Neural progenitor cell (in vitro differentiated cells): ENCODE results near the gene PRKCE. TPM values are rescaled to one million over a fixed set of nuclear protein-coding genes. Genes with fewer than 3 reads are reported as not detected.

Source experiments
- DNase-seq: peaks from one replicate; pipeline ENCODE4 v3.0.0-alpha.2; 2016; ENCODE audit warnings: low spot score
- H2AFZ ChIP-seq: fragments of 200-600 bp; sonication (generic); replicated peaks from 2 replicates; pipeline ENCODE4 v1.6.1; 2016; ENCODE audit warnings: antibody characterized with exemption
- H3F3A ChIP-seq: fragments of 200-600 bp; sonication (generic); 2 replicates; pipeline ENCODE4 v1.6.1; 2016; ENCODE audit warnings: antibody characterized with exemption, low read depth
- H3K27ac ChIP-seq: fragments of 200-600 bp; sonication (generic); 2 replicates; pipeline ENCODE4 v1.5.1; 2016; ENCODE audit warnings: mild to moderate bottlenecking
- H3K27me3 ChIP-seq: fragments of 200-600 bp; sonication (generic); 2 replicates; pipeline ENCODE4 v1.6.1; 2016; ENCODE audit warnings: mild to moderate bottlenecking, moderate library complexity
- H3K36me3 ChIP-seq: fragments of 200-600 bp; sonication (generic); 2 replicates; pipeline ENCODE4 v1.5.1; 2016
- H3K4me1 ChIP-seq: fragments of 200-600 bp; sonication (generic); 2 replicates; pipeline ENCODE4 v1.6.1; 2016; ENCODE audit warnings: mixed run types
- H3K4me2 ChIP-seq: fragments of 200-600 bp; sonication (generic); 2 replicates; pipeline ENCODE4 v1.6.1; 2016
- H3K4me3 ChIP-seq: fragments of 200-600 bp; sonication (generic); 2 replicates; pipeline ENCODE4 v1.5.1; 2016
- H3K79me2 ChIP-seq: fragments of 200-600 bp; sonication (generic); 2 replicates; pipeline ENCODE4 v1.6.1; 2016; ENCODE audit warnings: low read depth
- H3K9ac ChIP-seq: fragments of 200-600 bp; sonication (generic); 2 replicates; pipeline ENCODE4 v1.6.1; 2016
- H3K9me3 ChIP-seq: fragments of 200-600 bp; sonication (generic); 2 replicates; pipeline ENCODE4 v1.5.1; 2016; ENCODE audit warnings: low read depth
- H4K20me1 ChIP-seq: fragments of 200-600 bp; sonication (generic); 2 replicates; pipeline ENCODE4 v1.6.1; 2016; ENCODE audit warnings: low read depth
- H3K27ac Mint-ChIP-seq: 3 replicates; pipeline ENCODE4 v1.8.0; 2021; ENCODE audit warnings: mixed read lengths
- H3K27me3 Mint-ChIP-seq: 2 replicates; pipeline ENCODE4 v1.8.0; 2022; ENCODE audit warnings: low read depth, mild to moderate bottlenecking, inconsistent platforms, moderate library complexity, mixed read lengths; ENCODE audit not compliant: insufficient read depth
- H3K36me3 Mint-ChIP-seq: 3 replicates; pipeline ENCODE4 v1.8.0; 2021; ENCODE audit warnings: mixed read lengths
- H3K4me1 Mint-ChIP-seq: 3 replicates; pipeline ENCODE4 v1.8.0; 2021; ENCODE audit warnings: mixed read lengths
- H3K4me3 Mint-ChIP-seq: 3 replicates; pipeline ENCODE4 v1.8.0; 2021; ENCODE audit warnings: mild to moderate bottlenecking, moderate library complexity, mixed read lengths
- H3K9me3 Mint-ChIP-seq: 3 replicates; pipeline ENCODE4 v1.8.0; 2020; ENCODE audit warnings: mixed read lengths
- EZH2 ChIP-seq: fragments of 200-600 bp; sonication (generic); IDR thresholded peaks from 2 replicates; pipeline ENCODE4 v1.6.1; 2017; ENCODE audit warnings: antibody characterized with exemption, mild to moderate bottlenecking, moderate library complexity
- EZH2phosphoT487 ChIP-seq: fragments of 200-600 bp; sonication (generic); IDR thresholded peaks from 2 replicates; pipeline ENCODE4 v1.6.1; 2017; ENCODE audit warnings: antibody characterized with exemption
- total RNA-seq: library from RNA; depleted of rRNA; stranded (reverse); fragments of >200 nt; gene quantifications from 2 replicates; pipeline ENCODE4 v1.2.3, GENCODE V29; 2015; ENCODE audit warnings: low replicate concordance
- TF ChIP-seq, protein P1 (sequence below): fragments of 200-600 bp; sonication (generic); IDR thresholded peaks from 2 replicates; pipeline ENCODE4 v1.5.1; 2017; ENCODE audit warnings: antibody characterized with exemption, mild to moderate bottlenecking

The PRKCE gene
- total RNA-seq, 1 donor from 2014 or later: 4.1 TPM

DNA sequence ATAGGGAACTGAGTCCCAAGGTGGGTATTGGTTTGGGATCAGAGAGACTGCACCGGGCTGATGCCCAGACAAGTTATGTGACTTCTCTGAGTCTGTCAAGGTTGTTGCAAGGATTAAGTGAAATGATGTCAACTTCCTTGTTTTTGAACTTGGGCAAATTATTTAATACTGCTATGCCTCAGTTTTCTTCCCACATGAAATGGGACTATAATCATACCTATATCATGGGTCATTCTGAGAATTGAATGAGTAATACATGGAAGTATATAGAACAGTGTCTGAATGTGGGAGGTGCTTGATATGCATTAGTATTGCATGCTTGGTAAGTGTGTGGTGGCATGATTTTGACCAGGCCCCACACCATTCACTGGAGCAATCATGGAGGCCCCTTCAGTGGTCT lies 99.0 kb downstream of the PRKCE start:
- peaks cover 2% of the 10 kb centered on the region for H3K36me3 Mint-ChIP-seq
- Histone ChIP-seq H3K4me2 (no peak overlapping the region), H3K9ac (no peak overlapping the region), H3F3A (no peaks in the 10 kb centered on the region), H3K27ac (no peak overlapping the region), H3K9me3 (peaks cover 6% of the 10 kb centered on the region), H2AFZ (no peak overlapping the region), H3K4me1 (peaks cover 5% of the 10 kb centered on the region), H3K79me2 (no peaks in the 10 kb centered on the region), H3K27me3 (no peaks in the 10 kb centered on the region), H4K20me1 (no peaks in the 10 kb centered on the region), H3K4me3 (no peak overlapping the region), H3K36me3 (no peaks in the 10 kb centered on the region)
- H3K9me3 Mint-ChIP-seq: peaks cover 6% of the 10 kb centered on the region
- DNase-seq: no peak
- TF ChIP-seq, protein P1, sequence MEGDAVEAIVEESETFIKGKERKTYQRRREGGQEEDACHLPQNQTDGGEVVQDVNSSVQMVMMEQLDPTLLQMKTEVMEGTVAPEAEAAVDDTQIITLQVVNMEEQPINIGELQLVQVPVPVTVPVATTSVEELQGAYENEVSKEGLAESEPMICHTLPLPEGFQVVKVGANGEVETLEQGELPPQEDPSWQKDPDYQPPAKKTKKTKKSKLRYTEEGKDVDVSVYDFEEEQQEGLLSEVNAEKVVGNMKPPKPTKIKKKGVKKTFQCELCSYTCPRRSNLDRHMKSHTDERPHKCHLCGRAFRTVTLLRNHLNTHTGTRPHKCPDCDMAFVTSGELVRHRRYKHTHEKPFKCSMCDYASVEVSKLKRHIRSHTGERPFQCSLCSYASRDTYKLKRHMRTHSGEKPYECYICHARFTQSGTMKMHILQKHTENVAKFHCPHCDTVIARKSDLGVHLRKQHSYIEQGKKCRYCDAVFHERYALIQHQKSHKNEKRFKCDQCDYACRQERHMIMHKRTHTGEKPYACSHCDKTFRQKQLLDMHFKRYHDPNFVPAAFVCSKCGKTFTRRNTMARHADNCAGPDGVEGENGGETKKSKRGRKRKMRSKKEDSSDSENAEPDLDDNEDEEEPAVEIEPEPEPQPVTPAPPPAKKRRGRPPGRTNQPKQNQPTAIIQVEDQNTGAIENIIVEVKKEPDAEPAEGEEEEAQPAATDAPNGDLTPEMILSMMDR: no peak
- TF ChIP-seq EZH2: no peak
- TF ChIP-seq EZH2phosphoT487: no peak
- H3K4me1 Mint-ChIP-seq: peaks cover 17% of the 10 kb centered on the region
- no peak overlapping the region for H3K4me3 Mint-ChIP-seq
- no peak overlapping the region for H3K27ac Mint-ChIP-seq
- peaks cover 2% of the 10 kb centered on the region for H3K27me3 Mint-ChIP-seq

DNA sequence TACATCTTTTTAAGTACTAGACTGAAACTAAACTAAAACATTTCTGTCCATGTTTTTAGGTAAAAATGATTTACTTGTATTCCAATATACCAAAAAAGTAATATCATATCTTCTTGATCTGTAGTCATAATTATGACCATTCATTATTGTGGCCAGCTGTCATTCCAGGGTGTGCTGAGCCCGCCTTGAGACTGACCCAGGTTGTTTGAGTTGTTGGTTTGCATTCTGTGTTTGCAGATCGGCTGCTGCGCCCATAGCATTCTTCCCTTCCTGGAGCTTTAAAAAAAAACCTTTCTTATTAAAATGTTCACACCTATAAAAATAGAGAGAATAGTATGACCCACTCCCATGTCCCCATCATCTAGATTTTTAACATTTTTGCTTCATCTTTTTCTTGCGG lies 101.9 kb downstream of the PRKCE start:
- H3K27me3 Mint-ChIP-seq: peaks cover 2% of the 10 kb centered on the region
- Histone ChIP-seq H3K36me3 (no peaks in the 10 kb centered on the region), H3K9me3 (no peaks in the 10 kb centered on the region), H3K79me2 (no peaks in the 10 kb centered on the region), H3F3A (peaks cover 7% of the 10 kb centered on the region), H3K4me1 (peaks cover 16% of the 10 kb centered on the region), H4K20me1 (no peaks in the 10 kb centered on the region), H3K9ac (no peak overlapping the region), H3K27me3 (no peaks in the 10 kb centered on the region), H2AFZ (no peak overlapping the region), H3K4me2 (no peak overlapping the region), H3K4me3 (no peak overlapping the region), H3K27ac (no peak overlapping the region)
- DNase-seq: no peak
- peaks cover 24% of the 10 kb centered on the region for H3K4me1 Mint-ChIP-seq
- H3K27ac Mint-ChIP-seq: no peak overlapping the region
- no peaks in the 10 kb centered on the region for H3K36me3 Mint-ChIP-seq
- no peak for TF ChIP-seq EZH2
- TF ChIP-seq, protein P1: no peak
- no peak for TF ChIP-seq EZH2phosphoT487
- H3K4me3 Mint-ChIP-seq: no peak overlapping the region
- no peaks in the 10 kb centered on the region for H3K9me3 Mint-ChIP-seq

DNA sequence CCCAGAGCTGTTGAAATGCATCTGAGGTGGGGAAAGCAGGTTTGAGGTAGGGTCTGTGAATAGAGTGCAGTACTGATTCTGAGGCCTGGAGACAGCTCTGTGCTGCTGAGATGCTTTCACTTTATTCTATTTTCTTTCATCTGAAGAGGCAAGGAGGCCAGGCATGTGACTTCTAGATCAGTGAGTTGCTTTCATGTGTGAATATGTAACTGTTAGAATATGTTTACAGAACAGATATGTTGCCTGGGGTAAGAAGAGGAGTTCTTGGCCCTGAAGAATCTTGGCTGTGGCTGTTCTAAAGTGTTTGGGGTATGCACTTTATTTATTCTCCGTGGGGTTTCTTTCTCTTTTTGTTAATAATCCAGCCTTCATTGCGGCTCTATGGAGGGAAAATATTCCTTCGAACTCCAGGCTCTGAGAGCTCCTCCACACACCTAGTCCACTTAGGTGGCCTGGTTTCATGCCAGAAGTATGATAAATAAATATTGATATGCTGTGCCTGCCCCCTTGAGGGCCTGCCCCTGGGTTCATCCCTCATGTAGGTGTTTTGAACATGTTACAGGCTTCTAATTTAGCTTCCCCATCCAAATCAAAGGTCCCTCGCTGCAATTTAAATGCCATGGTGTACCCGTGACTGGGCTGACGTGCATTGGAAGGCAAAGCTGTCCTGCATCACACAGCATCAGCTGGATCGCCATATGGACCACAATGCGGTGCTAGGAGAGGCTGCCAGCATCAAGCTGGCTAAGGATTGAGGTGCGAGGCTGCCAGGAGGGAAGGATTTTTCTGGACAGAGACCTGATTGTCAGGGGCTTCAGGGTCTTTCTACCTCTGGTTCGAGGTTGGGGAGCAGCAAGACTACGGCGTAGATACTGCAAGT lies 102.9 kb downstream of the PRKCE start:
- no peak for DNase-seq
- peaks cover 16% of the 10 kb centered on the region for H3K4me1 ChIP-seq
- no peaks in the 10 kb centered on the region for H4K20me1 ChIP-seq
- H3K9me3 ChIP-seq: no peaks in the 10 kb centered on the region
- no peak overlapping the region for H3K27ac ChIP-seq
- Mint-ChIP-seq H3K4me1 (peaks cover 30% of the 10 kb centered on the region), H3K27ac (no peak overlapping the region), H3K9me3 (no peaks in the 10 kb centered on the region), H3K27me3 (peaks cover 2% of the 10 kb centered on the region), H3K4me3 (no peak overlapping the region), H3K36me3 (no peaks in the 10 kb centered on the region)
- peaks cover 7% of the 10 kb centered on the region for H3F3A ChIP-seq
- H3K27me3 ChIP-seq: no peaks in the 10 kb centered on the region
- TF ChIP-seq, protein P1: no peak
- no peak for TF ChIP-seq EZH2
- no peak for TF ChIP-seq EZH2phosphoT487
- H3K9ac ChIP-seq: no peak overlapping the region
- no peak overlapping the region for H2AFZ ChIP-seq
- H3K4me2 ChIP-seq: no peak overlapping the region
- no peaks in the 10 kb centered on the region for H3K79me2 ChIP-seq
- no peaks in the 10 kb centered on the region for H3K36me3 ChIP-seq
- H3K4me3 ChIP-seq: no peak overlapping the region
